ENCODE data around the gene ZNF839.

ZNF839 gene

DNA sequence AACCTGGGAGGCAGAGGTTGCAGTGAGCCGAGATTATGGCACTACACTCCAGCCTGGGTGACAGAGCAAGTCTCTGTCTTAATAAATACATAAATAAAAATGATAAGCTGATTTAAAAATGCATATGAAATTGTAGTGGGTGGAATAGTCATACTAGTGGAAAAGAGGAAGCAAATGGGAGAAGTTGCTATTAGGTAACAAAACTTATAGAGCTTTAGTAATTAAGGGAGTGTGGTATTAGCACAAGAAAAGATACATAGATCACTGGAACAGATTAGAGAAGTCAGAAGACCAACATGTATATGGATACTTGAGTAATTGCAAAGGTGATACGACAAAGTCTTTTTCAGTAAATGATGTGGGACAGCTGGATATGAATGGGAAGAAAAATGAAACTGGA, 69.7 kb downstream of the ZNF839 start:
- DNase-seq = no peak

DNA sequence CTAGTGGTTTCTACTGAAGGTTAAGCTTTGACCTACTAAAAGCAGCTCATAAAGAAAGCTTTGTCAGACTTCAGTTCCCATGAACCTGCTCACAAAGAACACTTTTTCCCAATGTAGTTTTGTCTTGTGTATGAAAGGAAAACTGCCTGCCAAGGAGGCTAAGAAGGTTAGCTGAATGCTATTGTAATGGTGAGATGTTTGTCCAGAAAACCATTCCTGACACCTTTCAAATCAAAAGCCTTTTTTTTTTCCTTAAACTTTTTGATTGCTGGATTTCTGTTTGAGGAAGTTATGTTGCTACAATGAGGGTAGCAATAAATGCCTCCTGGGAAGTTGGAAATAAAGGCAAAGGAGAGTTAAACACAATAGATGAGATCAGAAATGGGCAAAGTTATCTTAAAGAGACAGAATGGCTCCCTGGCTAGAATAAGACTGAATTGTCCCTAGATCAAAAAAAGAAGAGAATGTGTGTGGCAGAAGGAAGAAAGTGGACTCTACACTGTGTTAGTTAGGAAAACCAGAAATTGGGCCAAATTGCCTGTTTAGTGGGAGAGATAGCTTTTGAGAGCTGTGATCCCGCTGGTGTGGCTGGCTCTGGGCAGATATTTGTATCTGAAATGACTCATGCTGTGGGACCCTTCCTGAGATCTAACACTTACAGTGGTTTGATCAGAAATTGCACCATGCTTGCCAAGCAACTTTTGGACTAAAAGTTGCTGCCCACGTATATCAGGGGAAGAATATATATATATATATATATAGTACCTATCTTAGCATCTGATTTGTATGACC, 70.7 kb downstream of the ZNF839 start:
- DNase-seq = no peak
